ENCODE data around the gene ATP11A.

DNA sequence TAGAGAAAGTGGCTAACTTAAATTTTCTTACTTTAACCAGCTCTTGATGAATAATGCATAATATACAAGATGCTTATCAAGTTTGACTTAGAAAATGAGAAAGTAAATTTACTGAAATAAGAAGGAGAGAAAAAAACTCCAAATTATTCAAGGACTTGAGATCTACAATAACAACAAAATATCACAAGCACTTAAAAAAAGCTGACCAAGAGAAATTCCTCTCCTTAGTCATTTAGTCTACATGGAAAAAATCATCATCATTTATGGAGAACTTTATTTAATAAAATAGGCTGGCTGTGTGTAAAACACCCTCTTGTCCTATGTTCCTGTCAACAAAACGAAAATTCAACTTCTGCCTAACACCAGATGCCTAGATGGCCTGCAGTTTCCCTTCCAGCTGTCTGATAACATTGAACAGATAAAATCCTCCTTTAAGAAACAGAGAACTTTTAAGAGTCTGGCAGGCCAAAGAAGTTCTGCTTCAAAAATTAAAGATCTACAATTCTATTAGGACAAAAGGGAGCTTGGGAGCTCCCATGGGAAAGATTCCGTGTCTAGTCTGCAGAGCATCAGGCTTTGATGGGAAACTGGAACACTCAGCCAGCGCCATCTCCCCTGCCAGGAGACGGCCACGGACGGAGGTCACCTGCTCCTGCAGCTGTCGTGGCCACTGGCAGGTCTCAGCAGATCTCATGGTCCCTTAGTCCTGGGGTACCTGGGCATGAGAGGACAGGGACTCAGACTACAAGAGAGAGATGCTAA lies 37.9 kb upstream of the ATP11A start:
- TF ChIP-seq EWSR1 (IDR thresholded peaks at IDR 0.05; ENCODE audit: borderline replicate concordance, low read depth, partially characterized antibody) (no peak), ZSCAN29 (IDR thresholded peaks at IDR 0.05) (no peak), HMG20A (CRISPR knock-in tag; conservative IDR thresholded peaks at IDR 0.05) (no peak), CBX5 (IDR thresholded peaks at IDR 0.05; ENCODE audit: borderline replicate concordance, low read depth) (no peak), RB1 (IDR thresholded peaks at IDR 0.05; ENCODE audit: low read depth) (no peak), CBX2 (IDR thresholded peaks at IDR 0.05; ENCODE audit: insufficient read depth, low read length, poor library complexity, severe bottlenecking) (no peak), TCF7 (IDR thresholded peaks at IDR 0.05; ENCODE audit: borderline replicate concordance) (no peak), HDAC2 (IDR thresholded peaks at IDR 0.05) (no peak), POLR2AphosphoS5 (IDR thresholded peaks at IDR 0.05; ENCODE audit: control insufficient read depth, insufficient read depth, low read depth, low read length) (no peak)
- TF ChIP-seq, protein P1, sequence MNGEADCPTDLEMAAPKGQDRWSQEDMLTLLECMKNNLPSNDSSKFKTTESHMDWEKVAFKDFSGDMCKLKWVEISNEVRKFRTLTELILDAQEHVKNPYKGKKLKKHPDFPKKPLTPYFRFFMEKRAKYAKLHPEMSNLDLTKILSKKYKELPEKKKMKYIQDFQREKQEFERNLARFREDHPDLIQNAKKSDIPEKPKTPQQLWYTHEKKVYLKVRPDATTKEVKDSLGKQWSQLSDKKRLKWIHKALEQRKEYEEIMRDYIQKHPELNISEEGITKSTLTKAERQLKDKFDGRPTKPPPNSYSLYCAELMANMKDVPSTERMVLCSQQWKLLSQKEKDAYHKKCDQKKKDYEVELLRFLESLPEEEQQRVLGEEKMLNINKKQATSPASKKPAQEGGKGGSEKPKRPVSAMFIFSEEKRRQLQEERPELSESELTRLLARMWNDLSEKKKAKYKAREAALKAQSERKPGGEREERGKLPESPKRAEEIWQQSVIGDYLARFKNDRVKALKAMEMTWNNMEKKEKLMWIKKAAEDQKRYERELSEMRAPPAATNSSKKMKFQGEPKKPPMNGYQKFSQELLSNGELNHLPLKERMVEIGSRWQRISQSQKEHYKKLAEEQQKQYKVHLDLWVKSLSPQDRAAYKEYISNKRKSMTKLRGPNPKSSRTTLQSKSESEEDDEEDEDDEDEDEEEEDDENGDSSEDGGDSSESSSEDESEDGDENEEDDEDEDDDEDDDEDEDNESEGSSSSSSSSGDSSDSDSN (IDR thresholded peaks at IDR 0.05; ENCODE audit: borderline replicate concordance in 1 of 2, low read depth in 2 of 2, low read length in 2 of 2) = no peak
- TF ChIP-seq, protein P2, sequence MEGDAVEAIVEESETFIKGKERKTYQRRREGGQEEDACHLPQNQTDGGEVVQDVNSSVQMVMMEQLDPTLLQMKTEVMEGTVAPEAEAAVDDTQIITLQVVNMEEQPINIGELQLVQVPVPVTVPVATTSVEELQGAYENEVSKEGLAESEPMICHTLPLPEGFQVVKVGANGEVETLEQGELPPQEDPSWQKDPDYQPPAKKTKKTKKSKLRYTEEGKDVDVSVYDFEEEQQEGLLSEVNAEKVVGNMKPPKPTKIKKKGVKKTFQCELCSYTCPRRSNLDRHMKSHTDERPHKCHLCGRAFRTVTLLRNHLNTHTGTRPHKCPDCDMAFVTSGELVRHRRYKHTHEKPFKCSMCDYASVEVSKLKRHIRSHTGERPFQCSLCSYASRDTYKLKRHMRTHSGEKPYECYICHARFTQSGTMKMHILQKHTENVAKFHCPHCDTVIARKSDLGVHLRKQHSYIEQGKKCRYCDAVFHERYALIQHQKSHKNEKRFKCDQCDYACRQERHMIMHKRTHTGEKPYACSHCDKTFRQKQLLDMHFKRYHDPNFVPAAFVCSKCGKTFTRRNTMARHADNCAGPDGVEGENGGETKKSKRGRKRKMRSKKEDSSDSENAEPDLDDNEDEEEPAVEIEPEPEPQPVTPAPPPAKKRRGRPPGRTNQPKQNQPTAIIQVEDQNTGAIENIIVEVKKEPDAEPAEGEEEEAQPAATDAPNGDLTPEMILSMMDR (IDR thresholded peaks at IDR 0.05 in 2 of 3, conservative IDR thresholded peaks at IDR 0.05 in 1 of 3; ENCODE audit: insufficient read depth in 2 of 3, low read depth in 1 of 3, low read length in 3 of 3) = no peak
- TF ChIP-seq, protein P3, sequence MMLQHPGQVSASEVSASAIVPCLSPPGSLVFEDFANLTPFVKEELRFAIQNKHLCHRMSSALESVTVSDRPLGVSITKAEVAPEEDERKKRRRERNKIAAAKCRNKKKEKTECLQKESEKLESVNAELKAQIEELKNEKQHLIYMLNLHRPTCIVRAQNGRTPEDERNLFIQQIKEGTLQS (IDR thresholded peaks at IDR 0.05) = no peak
- TF ChIP-seq, protein P3 (CRISPR knock-in tag; conservative IDR thresholded peaks at IDR 0.05) = no peak
- TF ChIP-seq, protein P4, sequence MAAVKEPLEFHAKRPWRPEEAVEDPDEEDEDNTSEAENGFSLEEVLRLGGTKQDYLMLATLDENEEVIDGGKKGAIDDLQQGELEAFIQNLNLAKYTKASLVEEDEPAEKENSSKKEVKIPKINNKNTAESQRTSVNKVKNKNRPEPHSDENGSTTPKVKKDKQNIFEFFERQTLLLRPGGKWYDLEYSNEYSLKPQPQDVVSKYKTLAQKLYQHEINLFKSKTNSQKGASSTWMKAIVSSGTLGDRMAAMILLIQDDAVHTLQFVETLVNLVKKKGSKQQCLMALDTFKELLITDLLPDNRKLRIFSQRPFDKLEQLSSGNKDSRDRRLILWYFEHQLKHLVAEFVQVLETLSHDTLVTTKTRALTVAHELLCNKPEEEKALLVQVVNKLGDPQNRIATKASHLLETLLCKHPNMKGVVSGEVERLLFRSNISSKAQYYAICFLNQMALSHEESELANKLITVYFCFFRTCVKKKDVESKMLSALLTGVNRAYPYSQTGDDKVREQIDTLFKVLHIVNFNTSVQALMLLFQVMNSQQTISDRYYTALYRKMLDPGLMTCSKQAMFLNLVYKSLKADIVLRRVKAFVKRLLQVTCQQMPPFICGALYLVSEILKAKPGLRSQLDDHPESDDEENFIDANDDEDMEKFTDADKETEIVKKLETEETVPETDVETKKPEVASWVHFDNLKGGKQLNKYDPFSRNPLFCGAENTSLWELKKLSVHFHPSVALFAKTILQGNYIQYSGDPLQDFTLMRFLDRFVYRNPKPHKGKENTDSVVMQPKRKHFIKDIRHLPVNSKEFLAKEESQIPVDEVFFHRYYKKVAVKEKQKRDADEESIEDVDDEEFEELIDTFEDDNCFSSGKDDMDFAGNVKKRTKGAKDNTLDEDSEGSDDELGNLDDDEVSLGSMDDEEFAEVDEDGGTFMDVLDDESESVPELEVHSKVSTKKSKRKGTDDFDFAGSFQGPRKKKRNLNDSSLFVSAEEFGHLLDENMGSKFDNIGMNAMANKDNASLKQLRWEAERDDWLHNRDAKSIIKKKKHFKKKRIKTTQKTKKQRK (IDR thresholded peaks at IDR 0.05; ENCODE audit: borderline replicate concordance, low read depth, low read length) = no peak
- TF ChIP-seq, protein P5, sequence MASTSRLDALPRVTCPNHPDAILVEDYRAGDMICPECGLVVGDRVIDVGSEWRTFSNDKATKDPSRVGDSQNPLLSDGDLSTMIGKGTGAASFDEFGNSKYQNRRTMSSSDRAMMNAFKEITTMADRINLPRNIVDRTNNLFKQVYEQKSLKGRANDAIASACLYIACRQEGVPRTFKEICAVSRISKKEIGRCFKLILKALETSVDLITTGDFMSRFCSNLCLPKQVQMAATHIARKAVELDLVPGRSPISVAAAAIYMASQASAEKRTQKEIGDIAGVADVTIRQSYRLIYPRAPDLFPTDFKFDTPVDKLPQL (IDR thresholded peaks at IDR 0.05; ENCODE audit: extremely low read depth, insufficient read length) = no peak
